MCF 10A (cell line): Measurements from ENCODE around the gene ASTN2. TPM values are rescaled to one million over a fixed set of nuclear protein-coding genes. Genes with fewer than 3 reads are reported as not detected.
"Not testable (repeated sequence)": the region's sequence is repeated elsewhere in the genome, so short reads cannot be mapped to it uniquely, and the experiment has no call there.

ENCODE experiments used
- BruUV-seq: library from RNA; stranded (reverse); fragments of 400-500 nt; replicated peaks from 2 replicates; lab custom pipeline; 2021; lab: Mats Ljungman, UMichigan
- CTCF ChIA-PET: fragments of 300-600 bp; sonication (Branson Sonifier 250); formaldehyde crosslinking; extraction: SDS; loops from one replicate; lab custom pipeline; 2021; ENCODE audit warnings: antibody characterized with exemption, inconsistent platforms; lab: Yijun Ruan, JAX
- POLR2A ChIA-PET: fragments of 300-600, 350-650 bp; sonication (Branson Sonifier 250); formaldehyde crosslinking; extraction: SDS; loops from one replicate; lab custom pipeline; 2020; ENCODE audit warnings: antibody characterized with exemption, inconsistent platforms; lab: Yijun Ruan, JAX
- DNase-seq: peaks from one replicate; pipeline ENCODE4 v3.0.0-alpha.2; 2018; ENCODE audit not compliant: unreplicated experiment
- H3K27ac Mint-ChIP-seq: one replicate; pipeline ENCODE4 v1.8.0; 2022; ENCODE audit warnings: mild to moderate bottlenecking, low read depth, mixed read lengths; ENCODE audit not compliant: unreplicated experiment
- H3K27me3 Mint-ChIP-seq: one replicate; pipeline ENCODE4 v1.8.0; 2022; ENCODE audit warnings: mixed read lengths; ENCODE audit not compliant: insufficient read depth, unreplicated experiment
- H3K36me3 Mint-ChIP-seq: one replicate; pipeline ENCODE4 v1.8.0; 2022; ENCODE audit warnings: mild to moderate bottlenecking, moderate library complexity, mixed read lengths; ENCODE audit not compliant: insufficient read depth, unreplicated experiment
- H3K4me1 Mint-ChIP-seq: one replicate; pipeline ENCODE4 v1.8.0; 2022; ENCODE audit warnings: mixed read lengths; ENCODE audit not compliant: insufficient read depth, unreplicated experiment
- H3K4me3 Mint-ChIP-seq: one replicate; pipeline ENCODE4 v1.8.0; 2022; ENCODE audit warnings: mild to moderate bottlenecking, moderate library complexity, mixed read lengths; ENCODE audit not compliant: unreplicated experiment
- H3K9me3 Mint-ChIP-seq: one replicate; pipeline ENCODE4 v1.8.0; 2022; ENCODE audit warnings: mixed read lengths; ENCODE audit not compliant: unreplicated experiment
- intact Hi-C: fragments of 100-400 bp; cut with micrococcal nuclease; formaldehyde crosslinking; loops from 2 replicates; pipeline ENCODE4 v1.14.1; 2022
- total RNA-seq: library from RNA; stranded (reverse); gene quantifications from 2 replicates; pipeline ENCODE4 v1.2.3, GENCODE V29; 2022
- TF ChIP-seq, protein P1 (sequence below): fragments of 200-600 bp; IDR thresholded peaks from one replicate; pipeline ENCODE4 v1.8.0; 2022; ENCODE audit warnings: antibody characterized with exemption, mild to moderate bottlenecking; ENCODE audit not compliant: unreplicated experiment

ASTN2 gene
- total RNA-seq, 1 experiment from 2014 or later = 1.8 TPM

DNA sequence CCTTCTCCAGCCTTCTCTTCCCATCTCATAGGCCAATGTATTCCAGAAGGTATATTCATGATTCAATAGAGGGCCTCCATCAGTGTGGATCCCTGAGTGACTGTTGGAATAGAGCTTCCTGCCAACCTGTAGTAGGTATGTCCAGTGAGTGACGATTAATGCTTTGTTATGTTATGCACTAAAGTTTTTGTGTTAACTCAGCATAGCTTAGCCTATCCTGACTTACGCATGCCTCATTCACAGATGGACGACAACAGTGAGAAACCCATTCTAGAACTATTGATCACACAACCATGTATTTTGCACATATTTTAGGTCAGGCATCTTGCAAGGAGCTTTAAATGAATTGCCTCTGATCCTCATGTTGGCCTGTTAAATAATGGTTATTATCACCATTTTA is 953.2 kb downstream of the ASTN2 start:
- no peak for DNase-seq
- Mint-ChIP-seq H3K4me3 (no peak overlapping the region), H3K36me3 (peaks cover 7% of the 10 kb centered on the region), H3K27me3 (no peaks in the 10 kb centered on the region), H3K4me1 (no peaks in the 10 kb centered on the region), H3K27ac (no peak overlapping the region), H3K9me3 (no peaks in the 10 kb centered on the region)
- CTCF ChIA-PET = interaction anchor here (0.5 to 1.1 kb wide), 4 partner anchors 33 to 433 kb away, joined by 3 to 4 read pairs (median 3); no protein-coding TSS in a partner anchor
- TF ChIP-seq, protein P1, sequence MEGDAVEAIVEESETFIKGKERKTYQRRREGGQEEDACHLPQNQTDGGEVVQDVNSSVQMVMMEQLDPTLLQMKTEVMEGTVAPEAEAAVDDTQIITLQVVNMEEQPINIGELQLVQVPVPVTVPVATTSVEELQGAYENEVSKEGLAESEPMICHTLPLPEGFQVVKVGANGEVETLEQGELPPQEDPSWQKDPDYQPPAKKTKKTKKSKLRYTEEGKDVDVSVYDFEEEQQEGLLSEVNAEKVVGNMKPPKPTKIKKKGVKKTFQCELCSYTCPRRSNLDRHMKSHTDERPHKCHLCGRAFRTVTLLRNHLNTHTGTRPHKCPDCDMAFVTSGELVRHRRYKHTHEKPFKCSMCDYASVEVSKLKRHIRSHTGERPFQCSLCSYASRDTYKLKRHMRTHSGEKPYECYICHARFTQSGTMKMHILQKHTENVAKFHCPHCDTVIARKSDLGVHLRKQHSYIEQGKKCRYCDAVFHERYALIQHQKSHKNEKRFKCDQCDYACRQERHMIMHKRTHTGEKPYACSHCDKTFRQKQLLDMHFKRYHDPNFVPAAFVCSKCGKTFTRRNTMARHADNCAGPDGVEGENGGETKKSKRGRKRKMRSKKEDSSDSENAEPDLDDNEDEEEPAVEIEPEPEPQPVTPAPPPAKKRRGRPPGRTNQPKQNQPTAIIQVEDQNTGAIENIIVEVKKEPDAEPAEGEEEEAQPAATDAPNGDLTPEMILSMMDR = no peak
- intact Hi-C loops = no loop called here
- BruUV-seq = no TSS peak
- POLR2A ChIA-PET = no interaction called here

DNA sequence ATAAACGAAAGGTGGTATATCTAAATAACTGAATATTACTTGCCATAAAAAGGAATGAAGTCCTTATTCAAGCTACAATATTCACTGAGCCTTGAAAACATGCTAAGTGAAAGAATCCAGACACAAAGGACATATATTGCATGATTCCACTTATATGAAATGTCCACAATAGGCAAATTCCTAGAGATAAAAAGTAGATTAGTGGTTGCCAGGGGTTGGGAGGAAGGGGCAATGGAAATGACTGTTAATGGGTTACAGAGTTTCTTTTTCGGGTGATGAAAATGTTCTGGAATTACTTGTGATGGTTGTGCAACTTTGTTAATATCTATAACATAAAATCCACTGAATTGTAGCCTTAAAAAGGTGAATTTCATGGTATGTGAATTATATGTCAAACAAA is 954.8 kb downstream of the ASTN2 start:
- Mint-ChIP-seq H3K27me3 (no peaks in the 10 kb centered on the region), H3K9me3 (no peaks in the 10 kb centered on the region), H3K4me1 (no peaks in the 10 kb centered on the region), H3K27ac (no peak overlapping the region), H3K36me3 (peaks cover 7% of the 10 kb centered on the region), H3K4me3 (no peak overlapping the region)
- ChIA-PET CTCF (interaction anchor here (0.8 kb wide), 1 partner anchor 9 kb away, joined by 3 read pairs; no protein-coding TSS in a partner anchor), POLR2A (interaction anchor here (0.8 kb wide), 1 partner anchor 9 kb away, joined by 3 read pairs; no protein-coding TSS in a partner anchor)
- intact Hi-C loops = no loop called here
- BruUV-seq = no TSS peak
- no peak for DNase-seq
- TF ChIP-seq, protein P1 = no peak

DNA sequence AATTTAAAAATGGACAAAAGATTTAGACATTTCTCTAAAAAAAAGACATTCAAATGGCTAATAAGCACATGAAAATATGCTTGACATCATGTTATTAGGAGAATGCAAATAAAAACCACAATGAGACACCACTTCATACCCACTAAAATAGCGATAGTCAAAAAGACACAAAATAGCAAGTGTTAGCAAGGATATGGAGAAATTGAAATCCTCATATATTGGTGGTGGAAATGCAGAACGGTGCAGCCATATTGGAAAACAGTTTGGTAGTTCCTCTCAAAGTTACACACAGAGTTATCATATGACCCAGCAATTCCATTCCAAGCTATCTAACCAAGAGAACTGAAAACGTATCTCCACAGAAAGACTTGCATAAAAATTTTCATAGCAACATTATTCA is 955.3 kb downstream of the ASTN2 start:
- CTCF ChIA-PET = interaction anchor here (0.8 kb wide), 1 partner anchor 10 kb away, joined by 3 read pairs; no protein-coding TSS in a partner anchor
- TF ChIP-seq, protein P1 = no peak
- peaks cover 7% of the 10 kb centered on the region for H3K36me3 Mint-ChIP-seq
- POLR2A ChIA-PET = interaction anchor here (0.8 kb wide), 1 partner anchor 10 kb away, joined by 3 read pairs; no protein-coding TSS in a partner anchor
- no peaks in the 10 kb centered on the region for H3K9me3 Mint-ChIP-seq
- no TSS peak for BruUV-seq
- H3K27ac Mint-ChIP-seq = no peak overlapping the region
- no peaks in the 10 kb centered on the region for H3K4me1 Mint-ChIP-seq
- H3K4me3 Mint-ChIP-seq = no peak overlapping the region
- DNase-seq = no peak
- H3K27me3 Mint-ChIP-seq = no peaks in the 10 kb centered on the region
- intact Hi-C loops = no loop called here

DNA sequence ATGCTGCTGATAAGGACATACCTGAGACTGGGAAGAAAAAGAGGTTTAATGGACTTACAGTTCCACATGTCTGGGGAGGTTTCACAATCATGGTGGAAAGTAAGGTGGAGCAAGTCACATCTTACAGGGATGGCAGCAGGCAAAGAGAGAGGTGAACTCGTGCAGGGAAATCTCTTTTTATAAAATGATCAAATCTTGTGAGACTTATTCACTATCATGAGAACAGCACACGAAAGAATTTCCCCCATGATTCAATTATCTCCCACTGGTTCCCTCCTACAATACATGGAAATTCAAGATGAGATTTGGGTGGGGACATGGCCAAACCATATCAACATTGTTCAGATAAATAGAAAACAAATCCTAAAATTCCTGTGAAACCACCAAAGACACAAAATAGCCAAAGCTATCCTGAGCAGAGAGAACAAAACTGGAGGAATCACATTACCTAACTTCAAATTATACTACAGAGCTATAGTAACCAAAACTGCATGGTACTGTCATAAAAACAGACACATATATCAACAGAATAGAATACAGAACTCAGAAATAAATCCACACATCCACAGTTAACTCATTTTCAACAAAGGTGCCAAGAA is 958.3 kb downstream of the ASTN2 start:
- Mint-ChIP-seq H3K9me3 (no peaks in the 10 kb centered on the region), H3K27ac (no peak overlapping the region), H3K36me3 (no peaks in the 10 kb centered on the region), H3K27me3 (no peaks in the 10 kb centered on the region), H3K4me3 (no peak overlapping the region), H3K4me1 (no peaks in the 10 kb centered on the region)
- CTCF ChIA-PET = no interaction called here
- no peak for DNase-seq
- intact Hi-C loops = no loop called here
- BruUV-seq = no TSS peak
- TF ChIP-seq, protein P1 = no peak
- POLR2A ChIA-PET = no interaction called here

DNA sequence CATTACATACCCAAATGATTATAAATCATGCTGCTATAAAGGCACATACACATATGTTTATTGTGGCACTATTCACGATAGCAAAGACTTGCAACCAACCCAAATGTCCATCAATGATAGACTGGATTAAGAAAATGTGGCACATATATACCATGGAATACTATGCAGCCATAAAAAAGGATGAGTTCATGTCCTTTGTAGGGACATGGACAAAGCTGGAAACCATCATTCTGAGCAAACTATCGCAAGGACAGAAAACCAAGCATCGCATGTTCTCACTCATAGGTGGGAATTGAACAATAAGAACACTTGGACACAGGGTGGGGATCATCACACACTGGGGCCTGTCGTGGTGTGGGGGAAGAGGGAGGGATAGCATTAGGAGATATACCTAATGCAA is 960.3 kb downstream of the ASTN2 start:
- BruUV-seq, H3K4me1 Mint-ChIP-seq, H3K27me3 Mint-ChIP-seq, H3K4me3 Mint-ChIP-seq, DNase-seq, H3K9me3 Mint-ChIP-seq, H3K36me3 Mint-ChIP-seq, H3K27ac Mint-ChIP-seq, intact Hi-C loops, CTCF ChIA-PET: not testable (repeated sequence)
- POLR2A ChIA-PET = interaction anchor here (1.2 kb wide), 1 partner anchor 17 kb away, joined by 3 read pairs; no protein-coding TSS in a partner anchor
